ENCODE data around the gene ETV6.

DNA sequence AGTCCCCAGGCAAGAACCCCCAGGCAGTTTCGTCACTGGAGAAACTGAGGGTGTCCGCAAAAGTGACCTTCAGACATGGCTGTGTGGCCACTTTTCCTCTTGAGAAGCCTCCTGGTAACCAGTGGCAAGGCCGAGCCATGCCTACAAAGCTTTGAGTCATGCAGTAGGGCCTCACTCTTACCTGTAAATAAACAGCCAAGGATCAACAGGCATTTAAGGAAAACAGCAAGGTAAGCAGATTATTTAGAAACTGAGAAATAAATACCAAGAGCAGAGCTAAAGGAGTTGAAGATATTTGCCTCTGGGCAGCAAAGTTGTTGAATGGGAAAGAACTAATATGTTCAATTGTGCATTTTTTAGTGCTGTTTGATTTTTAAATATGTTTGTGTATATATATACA, 280.2 kb downstream of the ETV6 start:
- TF ChIP-seq, protein P1, sequence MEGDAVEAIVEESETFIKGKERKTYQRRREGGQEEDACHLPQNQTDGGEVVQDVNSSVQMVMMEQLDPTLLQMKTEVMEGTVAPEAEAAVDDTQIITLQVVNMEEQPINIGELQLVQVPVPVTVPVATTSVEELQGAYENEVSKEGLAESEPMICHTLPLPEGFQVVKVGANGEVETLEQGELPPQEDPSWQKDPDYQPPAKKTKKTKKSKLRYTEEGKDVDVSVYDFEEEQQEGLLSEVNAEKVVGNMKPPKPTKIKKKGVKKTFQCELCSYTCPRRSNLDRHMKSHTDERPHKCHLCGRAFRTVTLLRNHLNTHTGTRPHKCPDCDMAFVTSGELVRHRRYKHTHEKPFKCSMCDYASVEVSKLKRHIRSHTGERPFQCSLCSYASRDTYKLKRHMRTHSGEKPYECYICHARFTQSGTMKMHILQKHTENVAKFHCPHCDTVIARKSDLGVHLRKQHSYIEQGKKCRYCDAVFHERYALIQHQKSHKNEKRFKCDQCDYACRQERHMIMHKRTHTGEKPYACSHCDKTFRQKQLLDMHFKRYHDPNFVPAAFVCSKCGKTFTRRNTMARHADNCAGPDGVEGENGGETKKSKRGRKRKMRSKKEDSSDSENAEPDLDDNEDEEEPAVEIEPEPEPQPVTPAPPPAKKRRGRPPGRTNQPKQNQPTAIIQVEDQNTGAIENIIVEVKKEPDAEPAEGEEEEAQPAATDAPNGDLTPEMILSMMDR (conservative IDR thresholded peaks at IDR 0.05 in 1 of 2, IDR thresholded peaks at IDR 0.05 in 1 of 2; ENCODE audit: extremely low read depth in 1 of 2, insufficient read depth in 1 of 2, low read depth in 1 of 2, low read length in 2 of 2), result no peak
- no peak for TF ChIP-seq EZH2 (IDR thresholded peaks at IDR 0.05; ENCODE audit: borderline replicate concordance, low read length)

Data from mammary epithelial cell (primary cell).